MM.1S (cell line): ENCODE data around the gene MCCC2.

Experiments used
- DNase-seq: peaks from one replicate; pipeline ENCODE4 v3.0.0-alpha.2; 2015
- H2AFZ ChIP-seq: fragments of 300-600 bp; sonication (generic); 2 replicates; pipeline ENCODE4 v1.6.0; 2016; ENCODE audit warnings: antibody characterized with exemption, low read length
- H3F3A ChIP-seq: fragments of 300-600 bp; sonication (generic); 2 replicates; pipeline ENCODE4 v1.6.1; 2016; ENCODE audit warnings: mild to moderate bottlenecking, antibody characterized with exemption, low read length, moderate library complexity, mixed read lengths; ENCODE audit not compliant: insufficient read depth
- H3K27ac ChIP-seq: fragments of 300-600 bp; sonication (generic); 2 replicates; pipeline ENCODE4 v1.5.1; 2016; ENCODE audit warnings: mild to moderate bottlenecking, low read length
- H3K27me3 ChIP-seq: fragments of 300-600 bp; sonication (generic); replicated peaks from 2 replicates; pipeline ENCODE4 v1.6.0; 2016; ENCODE audit warnings: low read length; ENCODE audit not compliant: insufficient read depth
- H3K36me3 ChIP-seq: fragments of 300-600 bp; sonication (generic); replicated peaks from 2 replicates; pipeline ENCODE4 v1.6.1; 2016; ENCODE audit warnings: mild to moderate bottlenecking, low read length, mixed read lengths; ENCODE audit not compliant: insufficient read depth
- H3K4me1 ChIP-seq: fragments of 300-600 bp; sonication (generic); 2 replicates; pipeline ENCODE4 v1.6.1; 2016; ENCODE audit warnings: low read length, mixed read lengths
- H3K4me2 ChIP-seq: fragments of 300-600 bp; sonication (generic); 2 replicates; pipeline ENCODE4 v1.6.0; 2016; ENCODE audit warnings: low read depth, low read length
- H3K4me3 ChIP-seq: fragments of 300-600 bp; sonication (generic); 2 replicates; pipeline ENCODE4 v1.5.1; 2016; ENCODE audit warnings: low read length, mixed read lengths
- H3K79me2 ChIP-seq: fragments of 300-600 bp; sonication (generic); 2 replicates; pipeline ENCODE4 v1.6.1; 2016; ENCODE audit warnings: mixed run types, low read length, mixed read lengths
- H3K9ac ChIP-seq: fragments of 300-600 bp; sonication (generic); 2 replicates; pipeline ENCODE4 v1.6.1; 2016; ENCODE audit warnings: low read length, mixed read lengths
- H3K9me2 ChIP-seq: fragments of 300-600 bp; sonication (generic); replicated peaks from 2 replicates; pipeline ENCODE4 v1.6.1; 2016; ENCODE audit warnings: mild to moderate bottlenecking, low read length, mixed read lengths; ENCODE audit not compliant: insufficient read depth
- H3K9me3 ChIP-seq: fragments of 300-600 bp; sonication (generic); replicated peaks from 2 replicates; pipeline ENCODE4 v1.6.1; 2016; ENCODE audit warnings: mild to moderate bottlenecking, low read length, mixed read lengths; ENCODE audit not compliant: insufficient read depth
- H4K20me1 ChIP-seq: fragments of 300-600 bp; sonication (generic); 2 replicates; pipeline ENCODE4 v1.6.1; 2016; ENCODE audit warnings: mild to moderate bottlenecking, low read length, moderate library complexity, mixed read lengths; ENCODE audit not compliant: insufficient read depth
- EZH2 ChIP-seq: fragments of 300-600 bp; sonication (generic); optimal IDR thresholded peaks from 2 replicates; pipeline ENCODE3; 2017; ENCODE audit warnings: low read depth, mild to moderate bottlenecking, antibody characterized with exemption, low read length, mixed read lengths
- EZH2phosphoT487 ChIP-seq: fragments of 300-600 bp; sonication (generic); IDR thresholded peaks from 2 replicates; pipeline ENCODE4 v1.6.1; 2018; ENCODE audit warnings: antibody characterized with exemption, low read length
- TF ChIP-seq, protein P1 (sequence below): fragments of 300-600 bp; sonication (generic); IDR thresholded peaks from 2 replicates; pipeline ENCODE4 v1.5.1; 2016; ENCODE audit warnings: antibody characterized with exemption, low read length, mixed read lengths

Gene MCCC2

DNA sequence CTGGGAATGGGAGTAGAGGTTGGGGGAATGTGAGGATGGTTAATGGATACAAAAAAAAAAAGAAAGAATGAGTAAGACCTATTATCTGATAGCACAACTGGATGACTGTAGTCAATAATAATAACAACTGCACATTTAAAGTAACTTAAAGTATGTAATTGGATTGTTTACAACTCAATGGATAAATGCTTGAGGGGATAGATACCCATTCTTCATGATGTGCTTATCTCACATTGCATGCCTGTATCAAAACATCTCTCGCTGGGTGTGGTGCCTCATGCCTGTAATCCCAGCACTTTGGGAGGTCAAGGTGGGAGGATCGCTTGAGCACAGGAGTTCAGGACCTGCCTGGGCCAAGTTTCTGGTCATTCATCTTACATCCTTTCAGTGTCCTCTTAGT is 34.6 kb downstream of the MCCC2 start:
- H3K36me3 ChIP-seq = no peaks in the 10 kb centered on the region
- no peaks in the 10 kb centered on the region for H3K4me1 ChIP-seq
- no peak overlapping the region for H3K4me2 ChIP-seq
- no peaks in the 10 kb centered on the region for H4K20me1 ChIP-seq
- H3K9me2 ChIP-seq = no peaks in the 10 kb centered on the region
- DNase-seq = no peak
- H3K27ac ChIP-seq = no peak overlapping the region
- H3K9me3 ChIP-seq = no peaks in the 10 kb centered on the region
- H2AFZ ChIP-seq = no peak overlapping the region
- H3K9ac ChIP-seq = no peak overlapping the region
- TF ChIP-seq EZH2phosphoT487 (no peak), EZH2 (no peak)
- TF ChIP-seq, protein P1, sequence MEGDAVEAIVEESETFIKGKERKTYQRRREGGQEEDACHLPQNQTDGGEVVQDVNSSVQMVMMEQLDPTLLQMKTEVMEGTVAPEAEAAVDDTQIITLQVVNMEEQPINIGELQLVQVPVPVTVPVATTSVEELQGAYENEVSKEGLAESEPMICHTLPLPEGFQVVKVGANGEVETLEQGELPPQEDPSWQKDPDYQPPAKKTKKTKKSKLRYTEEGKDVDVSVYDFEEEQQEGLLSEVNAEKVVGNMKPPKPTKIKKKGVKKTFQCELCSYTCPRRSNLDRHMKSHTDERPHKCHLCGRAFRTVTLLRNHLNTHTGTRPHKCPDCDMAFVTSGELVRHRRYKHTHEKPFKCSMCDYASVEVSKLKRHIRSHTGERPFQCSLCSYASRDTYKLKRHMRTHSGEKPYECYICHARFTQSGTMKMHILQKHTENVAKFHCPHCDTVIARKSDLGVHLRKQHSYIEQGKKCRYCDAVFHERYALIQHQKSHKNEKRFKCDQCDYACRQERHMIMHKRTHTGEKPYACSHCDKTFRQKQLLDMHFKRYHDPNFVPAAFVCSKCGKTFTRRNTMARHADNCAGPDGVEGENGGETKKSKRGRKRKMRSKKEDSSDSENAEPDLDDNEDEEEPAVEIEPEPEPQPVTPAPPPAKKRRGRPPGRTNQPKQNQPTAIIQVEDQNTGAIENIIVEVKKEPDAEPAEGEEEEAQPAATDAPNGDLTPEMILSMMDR = no peak
- H3K27me3 ChIP-seq = no peaks in the 10 kb centered on the region
- H3F3A ChIP-seq = no peaks in the 10 kb centered on the region
- no peak overlapping the region for H3K4me3 ChIP-seq
- peaks cover 8% of the 10 kb centered on the region; the same call in 1 of the 2 replicates for H3K79me2 ChIP-seq

DNA sequence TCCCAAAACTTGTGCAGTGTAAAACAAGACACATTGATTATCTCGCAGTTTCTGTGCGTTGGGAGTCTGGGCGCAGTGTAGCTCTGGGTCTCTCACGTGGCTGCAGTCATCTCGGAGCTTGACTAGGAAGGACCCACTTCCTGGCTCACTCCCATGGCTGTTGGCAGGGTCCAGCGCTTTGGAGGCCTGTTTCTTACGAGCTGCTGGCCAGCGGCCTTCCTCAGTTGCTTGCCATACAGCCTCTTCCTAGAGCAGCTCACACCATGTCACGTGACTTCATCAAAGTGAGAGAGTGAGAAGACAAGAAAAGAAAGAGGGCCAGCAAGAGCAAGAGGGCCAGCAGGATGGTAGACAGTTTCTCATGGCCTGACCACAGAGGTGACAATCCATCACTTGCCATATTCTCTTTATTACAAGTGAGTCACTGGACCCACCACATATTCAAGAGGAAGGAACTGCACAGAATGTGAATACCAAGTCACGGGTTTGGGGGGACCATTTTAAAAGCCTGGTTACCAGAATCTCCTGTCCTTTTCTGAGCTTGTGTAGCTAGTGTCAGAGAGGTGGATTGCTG is 36.2 kb downstream of the MCCC2 start:
- Histone ChIP-seq H3F3A (no peaks in the 10 kb centered on the region), H3K4me3 (no peak overlapping the region), H3K9ac (no peak overlapping the region), H2AFZ (no peak overlapping the region), H3K9me3 (no peaks in the 10 kb centered on the region), H3K4me2 (no peak overlapping the region), H3K27ac (no peak overlapping the region), H4K20me1 (no peaks in the 10 kb centered on the region), H3K27me3 (no peaks in the 10 kb centered on the region), H3K79me2 (0 out of 2 replicates have a peak, but pooled peaks cover 3% of the 10 kb centered on the region), H3K9me2 (no peaks in the 10 kb centered on the region), H3K4me1 (no peaks in the 10 kb centered on the region), H3K36me3 (no peaks in the 10 kb centered on the region; the same call in 1 of the 2 replicates)
- TF ChIP-seq EZH2phosphoT487 (no peak), EZH2 (no peak)
- TF ChIP-seq, protein P1 = no peak
- no peak for DNase-seq

DNA sequence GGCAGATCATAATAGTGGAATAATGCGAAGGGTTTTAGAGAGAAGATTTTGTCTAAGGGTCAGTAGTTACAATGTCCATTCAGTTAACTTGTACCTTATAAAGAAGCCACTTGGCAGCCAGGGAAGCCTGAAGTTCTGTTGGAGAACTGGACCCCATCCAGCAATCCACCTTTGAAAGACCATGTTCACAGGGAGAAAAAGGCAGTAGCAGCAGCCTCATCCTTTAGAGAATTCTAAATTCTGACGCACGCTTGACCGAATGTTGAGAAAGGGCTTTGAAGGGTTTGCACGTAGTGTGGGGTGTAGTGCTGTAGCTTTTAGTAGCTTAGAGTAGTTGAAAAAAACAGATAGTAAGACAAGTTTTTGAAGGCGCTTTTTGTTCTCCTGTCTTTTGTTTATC is 42.8 kb downstream of the MCCC2 start:
- no peaks in the 10 kb centered on the region for H3K9me2 ChIP-seq
- H3K27ac ChIP-seq = no peak overlapping the region
- H3K36me3 ChIP-seq = no peaks in the 10 kb centered on the region; the same call in 1 of the 2 replicates
- no peak for DNase-seq
- no peaks in the 10 kb centered on the region for H4K20me1 ChIP-seq
- no peak overlapping the region for H3K9ac ChIP-seq
- no peaks in the 10 kb centered on the region for H3F3A ChIP-seq
- H3K4me1 ChIP-seq = no peaks in the 10 kb centered on the region
- H3K4me2 ChIP-seq = no peak overlapping the region
- H3K27me3 ChIP-seq = no peaks in the 10 kb centered on the region
- H2AFZ ChIP-seq = no peak overlapping the region
- no peak for TF ChIP-seq EZH2
- TF ChIP-seq, protein P1 = no peak
- no peak for TF ChIP-seq EZH2phosphoT487
- H3K79me2 ChIP-seq = no peaks in the 10 kb centered on the region
- no peak overlapping the region for H3K4me3 ChIP-seq
- H3K9me3 ChIP-seq = no peaks in the 10 kb centered on the region
